ENCODE measurements around the gene SPTB.
A peak's percentile ranks its signal among the peaks of the same experiment; 100 is the strongest.

The SPTB gene

GRCh38 chr14:64723691-64724577, 155.8 kb downstream of the SPTB start:
- no peak for FAIRE-seq

- no peak for FAIRE-seq
These were observed 156.8 kb downstream of the SPTB start for GRCh38 chr14:64722842-64723447.

GRCh38 chr14:64721899-64722298, 157.8 kb downstream of the SPTB start:
- FAIRE-seq: no peak

- no peak for FAIRE-seq
These were observed 158.3 kb downstream of the SPTB start for GRCh38 chr14:64721391-64721791.

GRCh38 chr14:64720131-64720576, 159.6 kb downstream of the SPTB start:
- FAIRE-seq: peak; percentile 64

- no peak for FAIRE-seq
These were observed 160.1 kb downstream of the SPTB start for GRCh38 chr14:64719601-64720000.

- no peak for FAIRE-seq
These were observed 160.9 kb downstream of the SPTB start for GRCh38 chr14:64718762-64719161.

GRCh38 chr14:64717870-64718269, 161.8 kb downstream of the SPTB start:
- peak; percentile 61 for FAIRE-seq

- no peak for FAIRE-seq
These were observed 163.9 kb downstream of the SPTB start for GRCh38 chr14:64715628-64716412.

GRCh38 chr14:64715146-64715627, 164.5 kb downstream of the SPTB start:
- no peak for FAIRE-seq

- FAIRE-seq: no peak
These were observed 165.2 kb downstream of the SPTB start for GRCh38 chr14:64714432-64715025.

- peak; percentile 60 for FAIRE-seq
These were observed 166.0 kb downstream of the SPTB start for GRCh38 chr14:64713677-64714076.

GRCh38 chr14:64711039-64711438, 168.7 kb downstream of the SPTB start:
- no peak for FAIRE-seq

GRCh38 chr14:64709126-64709525, 170.6 kb downstream of the SPTB start:
- no peak for FAIRE-seq

GRCh38 chr14:64708148-64709004, 171.3 kb downstream of the SPTB start:
- no peak for FAIRE-seq

- no peak for FAIRE-seq
These were observed 172.0 kb downstream of the SPTB start for GRCh38 chr14:64707661-64708060.

GRCh38 chr14:64706593-64707193, 173.0 kb downstream of the SPTB start:
- no peak for FAIRE-seq

GRCh38 chr14:64706119-64706592, 173.6 kb downstream of the SPTB start:
- no peak for FAIRE-seq

- FAIRE-seq: no peak
These were observed 174.2 kb downstream of the SPTB start for GRCh38 chr14:64705381-64706118.

GRCh38 chr14:64704743-64705380, 174.8 kb downstream of the SPTB start:
- no peak for FAIRE-seq
